Measurements from ENCODE around the gene TARBP2. TPM values are rescaled to one million over a fixed set of nuclear protein-coding genes. Genes with fewer than 3 reads are reported as not detected.
A peak's percentile ranks its signal among the peaks of the same experiment; 100 is the strongest.

Gene TARBP2
- total RNA-seq, 1 donor from 2014 or later, result 19.4 TPM

GRCh38 chr12:53505555-53506449 lies 4.7 kb downstream of the TARBP2 start:
- intact Hi-C loops (cut with DNase I), result loop anchor here (10.0 kb wide), 2 partner anchors 51 to 151 kb away; partner anchors contain the start of gene PCBP2
- no peak for ATAC-seq
- DNase-seq (ENCODE audit: low spot score), result no peak

GRCh38 chr12:53506450-53506785 lies 5.3 kb downstream of the TARBP2 start:
- DNase-seq (ENCODE audit: low spot score) (no peak), ATAC-seq (no peak)
- intact Hi-C loops (cut with DNase I), result loop anchor here (10.0 kb wide), 2 partner anchors 52 to 152 kb away; partner anchors contain the start of gene PCBP2

DNA sequence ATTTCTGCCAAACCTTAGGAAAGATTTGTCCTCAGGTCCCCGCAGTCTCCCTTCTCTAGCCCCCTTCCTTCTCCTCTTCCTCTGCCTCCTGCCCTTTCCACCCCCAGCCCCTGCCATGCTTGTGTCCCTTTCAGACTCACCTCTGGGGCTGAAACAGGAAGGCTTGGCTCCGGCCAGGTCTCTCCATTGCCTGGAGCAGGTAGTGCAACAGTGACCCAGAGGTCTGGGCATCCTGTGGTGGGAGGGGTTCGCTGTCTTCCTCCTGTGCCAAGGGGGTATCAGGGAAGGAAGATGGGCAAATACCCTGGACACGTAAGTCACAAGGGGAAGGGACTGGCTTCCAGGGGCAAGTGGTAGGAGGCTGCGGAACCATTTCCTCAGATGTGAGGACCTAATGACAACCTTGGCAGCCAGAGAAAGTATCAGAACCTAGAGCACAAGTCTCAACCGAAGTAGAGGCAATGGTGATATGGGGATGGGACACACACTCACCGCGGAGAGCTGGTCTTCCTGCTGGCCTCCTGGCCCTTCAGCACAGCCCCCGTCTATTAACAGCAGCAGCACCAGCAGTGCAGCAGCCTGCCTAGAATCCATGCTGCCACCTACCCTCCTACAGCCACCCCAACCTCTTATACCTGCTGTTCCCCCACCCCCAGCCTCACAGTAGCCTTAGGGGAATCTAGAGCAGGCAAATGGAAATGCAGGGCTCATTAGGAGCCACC lies 6.0 kb downstream of the TARBP2 start, which contains the start of gene NPFF:
NPFF (minus strand) TSS at position 604 of the 722 bp plus-strand sequence; CDS start at position 594, 10 bp downstream.
- ATAC-seq (no peak), DNase-seq (ENCODE audit: low spot score) (no peak)
- intact Hi-C loops (cut with DNase I), result loop anchor here (10.0 kb wide), 2 partner anchors 52 to 152 kb away; partner anchors contain the start of gene PCBP2

DNA sequence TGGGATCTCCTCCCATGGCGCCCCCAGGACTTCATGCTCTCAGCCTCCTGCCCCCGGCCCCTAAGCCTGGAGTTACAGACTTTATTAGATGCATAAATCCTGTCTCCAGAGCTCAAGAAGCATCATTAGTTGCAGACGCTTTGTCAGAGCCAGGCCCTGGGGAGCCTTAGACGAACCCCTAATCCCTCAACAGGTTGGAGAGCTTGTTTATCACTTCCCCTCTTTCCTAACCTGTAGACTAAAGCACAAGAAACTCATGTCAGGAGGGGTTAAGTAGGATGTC lies 6.5 kb downstream of the TARBP2 start:
- DNase-seq (ENCODE audit: low spot score) (no peak), ATAC-seq (no peak)
- intact Hi-C loops (cut with DNase I), result loop anchor here (10.0 kb wide), 2 partner anchors 53 to 153 kb away; partner anchors contain the start of gene PCBP2

DNA sequence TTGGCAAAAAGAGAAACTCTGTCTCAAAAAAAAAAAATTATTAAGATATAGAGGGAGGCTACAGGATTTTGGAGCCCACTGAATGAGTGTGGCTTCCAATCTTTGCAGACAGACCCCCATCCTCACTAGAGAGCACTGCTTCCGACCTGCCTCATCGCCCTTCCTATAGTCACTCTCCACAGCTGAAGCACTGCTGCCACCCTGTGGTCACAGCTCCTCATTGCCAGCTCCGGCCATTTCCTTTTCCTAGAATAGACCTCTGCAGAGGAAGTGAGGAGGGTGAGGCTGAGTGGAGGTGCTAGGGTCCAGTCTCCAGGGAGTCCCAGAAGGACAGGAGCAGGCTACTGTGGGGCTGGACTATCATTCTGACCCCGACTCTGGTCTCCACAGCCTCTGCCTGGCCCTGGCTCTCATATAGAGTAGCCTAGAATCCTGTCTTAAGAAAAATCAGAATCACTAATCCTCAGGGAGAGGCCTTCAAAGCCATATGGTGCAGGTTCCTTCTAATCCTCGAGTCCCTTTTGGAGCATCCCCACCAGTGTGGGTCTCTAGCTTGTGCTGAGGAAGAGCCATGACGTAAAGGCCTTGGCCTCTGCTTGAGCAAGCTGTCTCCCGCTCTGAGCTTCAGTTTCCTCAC lies 7.6 kb downstream of the TARBP2 start:
- DNase-seq (ENCODE audit: low spot score) (peak; percentile 92), ATAC-seq (peak; percentile 80)
- intact Hi-C loops (cut with DNase I), result loop anchor here (10.0 kb wide), 2 partner anchors 54 to 154 kb away; partner anchors contain the start of gene PCBP2

DNA sequence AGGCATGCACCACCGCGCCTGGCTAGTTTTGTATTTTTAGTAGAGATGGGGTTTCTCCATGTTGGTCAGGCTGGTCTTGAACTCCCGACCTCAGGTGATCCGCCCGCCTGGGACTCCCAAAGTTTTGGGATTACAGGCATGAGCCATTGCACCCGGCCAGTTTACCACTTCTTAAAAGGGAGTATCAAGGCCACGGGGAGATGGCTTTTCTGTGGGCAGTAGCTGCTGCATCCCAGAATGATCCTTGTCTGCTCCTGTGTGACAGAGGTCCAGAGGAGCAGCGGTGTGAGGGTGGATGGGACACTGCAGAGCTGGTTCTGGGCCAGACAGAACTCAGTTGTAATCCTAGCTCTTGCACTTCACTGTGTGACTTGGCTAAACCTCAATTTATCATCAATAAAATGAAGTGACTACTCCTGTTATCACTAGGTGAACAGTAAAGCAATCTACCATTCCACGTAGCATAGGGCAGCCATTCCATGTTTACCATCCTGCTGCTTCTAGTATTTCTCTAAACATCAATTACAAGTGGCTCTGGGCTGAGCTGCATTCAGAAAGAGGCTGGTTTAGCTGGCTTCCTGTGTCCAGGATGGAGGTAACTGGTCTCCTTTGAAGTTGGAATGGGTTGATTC lies 9.2 kb downstream of the TARBP2 start:
- intact Hi-C loops (cut with DNase I), result no loop called here
- no peak for DNase-seq (ENCODE audit: low spot score)
- no peak for ATAC-seq

DNA sequence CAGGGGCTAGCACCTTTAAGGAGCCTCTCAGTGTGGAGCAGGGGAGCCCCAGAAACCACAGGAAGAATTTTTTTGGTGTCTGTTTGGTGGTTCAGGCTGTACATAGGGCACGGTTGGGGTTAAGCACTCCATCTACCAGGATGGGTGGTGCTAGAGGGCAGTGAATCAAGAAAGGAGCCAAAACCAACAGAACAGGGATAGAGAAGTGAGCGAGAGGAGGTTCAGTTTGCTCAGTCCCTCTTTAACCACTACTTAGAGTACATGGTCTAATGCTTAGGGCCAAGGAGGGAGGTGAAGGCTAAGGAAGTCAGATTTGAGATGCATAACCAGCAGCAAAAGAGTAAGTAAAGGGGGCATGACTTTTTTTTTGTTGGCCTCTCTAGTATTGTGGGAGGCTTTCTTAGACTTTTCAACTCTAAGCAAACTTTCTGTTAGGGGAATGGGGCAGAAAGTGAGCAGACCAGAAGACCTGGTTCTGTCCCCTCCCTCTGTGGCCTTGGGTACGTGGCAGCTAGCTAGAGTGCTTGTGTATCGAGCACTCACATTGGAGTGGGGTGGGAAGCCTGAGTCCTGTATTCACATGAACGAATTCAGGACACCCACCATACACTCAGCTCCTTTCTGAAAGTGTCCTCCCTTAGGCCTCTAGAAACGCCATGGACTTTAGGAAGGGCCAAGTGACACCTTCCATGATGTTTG lies 12.8 kb downstream of the TARBP2 start:
- ATAC-seq (no peak), DNase-seq (ENCODE audit: low spot score) (no peak)
- intact Hi-C loops (cut with DNase I), result no loop called here

- intact Hi-C loops (cut with DNase I), result no loop called here
- no peak for ATAC-seq
- no peak for DNase-seq (ENCODE audit: low spot score)
Observed at GRCh38 chr12:53514628-53515290, 13.7 kb downstream of the TARBP2 start.

GRCh38 chr12:53515291-53515680 lies 14.2 kb downstream of the TARBP2 start:
- DNase-seq (ENCODE audit: low spot score) (no peak), ATAC-seq (no peak)
- intact Hi-C loops (cut with DNase I), result no loop called here

- DNase-seq (ENCODE audit: low spot score) (no peak), ATAC-seq (peak; percentile 23)
- intact Hi-C loops (cut with DNase I), result no loop called here
Observed at GRCh38 chr12:53516758-53517455, 15.8 kb downstream of the TARBP2 start.

DNA sequence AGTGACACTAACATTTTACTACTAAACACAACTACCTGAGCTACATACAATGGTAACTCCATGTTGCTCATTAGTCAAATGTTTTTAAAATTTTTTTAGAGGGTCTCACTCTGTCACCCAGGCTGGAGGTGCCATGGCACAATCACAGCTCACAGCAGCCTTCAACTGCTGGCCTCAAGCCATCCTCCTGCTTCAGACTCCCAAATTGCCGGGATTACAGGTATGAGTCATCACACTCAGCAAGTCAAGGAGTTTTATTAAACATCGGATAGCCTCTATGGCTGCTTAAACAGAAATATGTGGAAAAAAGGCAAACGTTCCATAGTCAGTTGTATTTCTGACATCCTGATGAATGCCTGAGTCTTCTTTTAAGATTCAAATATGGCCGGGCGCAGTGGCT lies 17.3 kb downstream of the TARBP2 start:
- DNase-seq (ENCODE audit: low spot score) (no peak), ATAC-seq (no peak)
- intact Hi-C loops (cut with DNase I), result no loop called here

DNA sequence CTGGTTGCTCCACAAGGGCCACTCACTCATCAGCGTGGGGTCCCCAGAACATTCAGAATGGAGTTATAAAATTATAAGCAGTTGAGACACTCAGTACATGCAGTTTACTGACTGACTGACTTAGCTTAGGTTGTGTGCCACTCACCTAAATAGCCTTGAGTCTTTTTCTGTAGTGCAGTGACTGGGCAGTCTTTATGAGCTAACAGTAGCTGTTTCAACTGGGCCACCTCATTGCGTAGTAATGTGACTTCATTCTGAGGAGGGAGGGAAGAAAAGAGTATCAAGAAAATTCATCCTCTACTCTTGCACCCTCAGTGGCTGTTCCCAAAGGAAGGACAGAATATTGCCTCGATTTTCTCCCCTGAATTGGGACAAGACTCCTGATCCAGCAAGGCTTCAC lies 22.0 kb downstream of the TARBP2 start:
- ATAC-seq (no peak), DNase-seq (ENCODE audit: low spot score) (no peak)
- intact Hi-C loops (cut with DNase I), result no loop called here

- DNase-seq (ENCODE audit: low spot score) (no peak), ATAC-seq (no peak)
- intact Hi-C loops (cut with DNase I), result no loop called here
Observed at GRCh38 chr12:53524476-53524875, 23.4 kb downstream of the TARBP2 start.

DNA sequence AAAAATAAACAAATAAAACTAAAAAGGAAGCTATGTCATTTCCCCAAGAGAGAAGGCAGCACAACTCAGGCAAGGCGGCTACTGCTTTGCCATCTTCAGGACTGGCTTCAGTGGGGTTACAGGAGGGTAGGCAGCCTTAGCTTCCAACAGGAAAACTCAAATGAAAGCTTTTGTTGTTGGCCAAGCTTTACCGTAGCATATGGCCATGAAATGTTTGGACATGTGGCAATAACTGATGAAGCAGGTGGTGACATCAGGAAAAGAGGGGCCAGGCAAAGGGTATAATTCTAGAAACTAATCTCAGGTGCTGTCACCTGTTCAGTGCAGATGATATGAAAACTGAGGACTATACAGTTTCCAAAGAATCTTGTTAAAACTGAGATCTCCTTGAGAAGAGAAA lies 29.0 kb downstream of the TARBP2 start:
- intact Hi-C loops (cut with DNase I), result no loop called here
- ATAC-seq, result no peak
- DNase-seq (ENCODE audit: low spot score), result no peak

- intact Hi-C loops (cut with DNase I), result no loop called here
- ATAC-seq (no peak), DNase-seq (ENCODE audit: low spot score) (no peak)
Observed at GRCh38 chr12:53530920-53531319, 29.8 kb downstream of the TARBP2 start.

DNA sequence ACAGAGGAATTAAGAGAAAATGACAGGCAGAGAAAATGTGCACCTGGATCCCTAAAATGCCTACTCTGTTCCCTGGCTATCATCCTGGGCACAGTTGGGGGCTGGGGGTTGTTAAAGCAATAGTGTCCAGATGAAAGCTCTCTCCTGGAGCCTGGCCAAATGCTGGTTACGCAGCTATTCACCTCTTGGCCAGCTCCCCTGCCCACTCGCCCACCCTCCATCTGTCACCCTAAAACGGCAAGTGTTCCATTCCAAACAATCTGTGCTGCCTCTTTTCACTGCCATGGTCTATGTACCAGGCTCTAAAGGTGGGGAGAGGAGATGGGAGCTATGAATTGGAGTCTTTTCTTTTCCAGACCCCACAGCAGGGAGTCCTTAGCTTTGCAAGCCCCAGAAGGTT lies 30.9 kb downstream of the TARBP2 start:
- DNase-seq (ENCODE audit: low spot score), result no peak
- peak; percentile 10 for ATAC-seq
- intact Hi-C loops (cut with DNase I), result no loop called here

Data from sciatic nerve (tissue), 2 donors.